A673 (cell line): Measurements from ENCODE around the gene WRNIP1. TPM values are rescaled to one million over a fixed set of nuclear protein-coding genes. Genes with fewer than 3 reads are reported as not detected.

Experiments used
- BruUV-seq: library from RNA; stranded (reverse); fragments of 400-500 nt; replicated peaks from 2 replicates; lab custom pipeline; 2021; lab: Mats Ljungman, UMichigan
- CTCF ChIA-PET: fragments of 300-600 bp; sonication (Branson Sonifier 250); formaldehyde crosslinking; loops from one replicate; lab custom pipeline; 2022; ENCODE audit warnings: antibody characterized with exemption; lab: Charles Lee
- POLR2A ChIA-PET: fragments of 300-600 bp; sonication (Branson Sonifier 250); formaldehyde crosslinking; loops from one replicate; lab custom pipeline; 2022; ENCODE audit warnings: antibody characterized with exemption; ENCODE audit not compliant: low non-redundant PET; lab: Charles Lee
- DNase-seq: peaks from one replicate; pipeline ENCODE4 v3.0.0-alpha.2; 2015; ENCODE audit warnings: low spot score
- H3K27ac ChIP-seq: fragments of 200-600 bp; sonication (generic); 2 replicates; pipeline ENCODE4 v1.5.1; 2016; ENCODE audit warnings: mixed run types, low read depth, mild to moderate bottlenecking, mixed read lengths, antibody characterized with exemption, low read length; ENCODE audit not compliant: poor library complexity, severe bottlenecking
- H3K27me3 ChIP-seq: fragments of 200-600 bp; sonication (generic); replicated peaks from 2 replicates; pipeline ENCODE4 v1.6.1; 2017; ENCODE audit warnings: mixed run types, low read depth, mild to moderate bottlenecking, mixed read lengths, antibody characterized with exemption, low read length; ENCODE audit not compliant: insufficient read depth, poor library complexity
- H3K36me3 ChIP-seq: fragments of 200-600 bp; sonication (generic); 2 replicates; pipeline ENCODE4 v1.6.1; 2016; ENCODE audit warnings: mixed run types, mild to moderate bottlenecking, mixed read lengths, antibody characterized with exemption, low read length; ENCODE audit not compliant: insufficient read depth, poor library complexity, severe bottlenecking
- H3K4me1 ChIP-seq: fragments of 200-600 bp; sonication (generic); 2 replicates; pipeline ENCODE4 v1.6.1; 2017; ENCODE audit warnings: mixed run types, mild to moderate bottlenecking, mixed read lengths, antibody characterized with exemption, low read length; ENCODE audit not compliant: insufficient read depth, poor library complexity, severe bottlenecking
- H3K4me3 ChIP-seq: fragments of 200-600 bp; sonication (generic); 2 replicates; pipeline ENCODE4 v1.5.1; 2016; ENCODE audit warnings: low read depth, mixed run types, mild to moderate bottlenecking, mixed read lengths, low read length; ENCODE audit not compliant: poor library complexity, severe bottlenecking
- H3K9me3 ChIP-seq: fragments of 200-600 bp; sonication (generic); 2 replicates; pipeline ENCODE4 v1.6.1; 2016; ENCODE audit warnings: mixed run types, low read depth, mild to moderate bottlenecking, mixed read lengths, antibody characterized with exemption, low read length; ENCODE audit not compliant: poor library complexity, severe bottlenecking
- CTCF ChIP-seq: fragments of 300-800, 200-600 bp; sonication (generic); conservative IDR thresholded peaks from 2 replicates; pipeline ENCODE4 v1.5.1; 2017; ENCODE audit warnings: low read depth, mild to moderate bottlenecking, antibody characterized with exemption, low read length, moderate library complexity, mixed read lengths
- EZH2 ChIP-seq: fragments of 200-600 bp; sonication (generic); IDR thresholded peaks from 2 replicates; pipeline ENCODE4 v1.6.1; 2017; ENCODE audit warnings: borderline replicate concordance, low read depth, mild to moderate bottlenecking, mixed read lengths, antibody characterized with exemption, low read length; ENCODE audit not compliant: poor library complexity, severe bottlenecking
- intact Hi-C: fragments of 100-400 bp; cut with micrococcal nuclease; formaldehyde crosslinking; loops from one replicate; pipeline ENCODE4 v1.10.0; 2022; ENCODE audit not compliant: unreplicated experiment
- total RNA-seq: library from RNA; stranded (reverse); gene quantifications from 2 replicates; pipeline ENCODE4 v1.2.3, GENCODE V29; 2021

The WRNIP1 gene
- total RNA-seq, 1 experiment from 2014 or later = 49.3 TPM

- Histone ChIP-seq H3K27me3 (no peaks in the 10 kb centered on the region), H3K9me3 (no peaks in the 10 kb centered on the region), H3K4me3 (no peak overlapping the region), H3K27ac (no peak overlapping the region), H3K4me1 (peaks cover 48% of the 10 kb centered on the region), H3K36me3 (no peaks in the 10 kb centered on the region)
- DNase-seq = peak; percentile 53
- ChIA-PET CTCF (no interaction called here), POLR2A (no interaction called here)
- intact Hi-C loops = no loop called here
- BruUV-seq = no TSS peak
- TF ChIP-seq EZH2 (no peak), CTCF (peak; percentile 57)
Measured at GRCh38 chr6:2744209-2744771, 20.9 kb upstream of the WRNIP1 start.

- intact Hi-C loops = loop anchor here (5.0 kb wide), 1 partner anchor 1147 kb away; no protein-coding TSS in a partner anchor
- ChIA-PET CTCF (no interaction called here), POLR2A (no interaction called here)
- Histone ChIP-seq H3K36me3 (no peaks in the 10 kb centered on the region), H3K27me3 (no peaks in the 10 kb centered on the region), H3K9me3 (no peaks in the 10 kb centered on the region), H3K27ac (no peak overlapping the region), H3K4me3 (no peak overlapping the region), H3K4me1 (peaks cover 51% of the 10 kb centered on the region)
- DNase-seq = no peak
- no peak for TF ChIP-seq CTCF
- TF ChIP-seq EZH2 = no peak
- no TSS peak for BruUV-seq
Measured at GRCh38 chr6:2744778-2745177, 20.4 kb upstream of the WRNIP1 start.

- CTCF ChIA-PET = interaction anchor here (0.7 kb wide), 1 partner anchor 15 kb away, joined by 4 read pairs; no protein-coding TSS in a partner anchor
- POLR2A ChIA-PET = no interaction called here
Measured at GRCh38 chr6:2745246-2745645, 19.9 kb upstream of the WRNIP1 start.

More at GRCh38 chr6:2745246-2745645, 19.9 kb upstream of the WRNIP1 start:
- no peaks in the 10 kb centered on the region for H3K36me3 ChIP-seq
- no peak for TF ChIP-seq CTCF
- no peak for TF ChIP-seq EZH2
- DNase-seq = no peak
- no peaks in the 10 kb centered on the region for H3K27me3 ChIP-seq
- H3K4me3 ChIP-seq = no peak overlapping the region
- H3K9me3 ChIP-seq = no peaks in the 10 kb centered on the region
- intact Hi-C loops = loop anchor here (5.0 kb wide), 1 partner anchor 1148 kb away; no protein-coding TSS in a partner anchor
- peaks cover 55% of the 10 kb centered on the region for H3K4me1 ChIP-seq
- BruUV-seq = no TSS peak
- no peak overlapping the region for H3K27ac ChIP-seq
